A549 (cell line): ENCODE results near the gene LECT2.

Experiments used
- CTCF ChIP-seq: fragments of >200 bp; sonication (Bioruptor Twin); formaldehyde crosslinking; IDR thresholded peaks from 3 replicates; pipeline ENCODE4 v1.5.1; 2016
- MAX ChIP-seq: IDR thresholded peaks from 2 replicates; pipeline ENCODE4 v1.6.1; 2012
- NR3C1 ChIP-seq: fragments of >200 bp; sonication (Bioruptor Twin); formaldehyde crosslinking; IDR thresholded peaks from 3 replicates; pipeline ENCODE4 v1.6.1; 2017
- POLR2AphosphoS2 ChIP-seq: conservative IDR thresholded peaks from 2 replicates; pipeline ENCODE4 v1.6.1; 2012; ENCODE audit warnings: low read length, improper control_type of control experiment, inconsistent platforms

- TF ChIP-seq NR3C1 (no peak), POLR2AphosphoS2 (no peak), MAX (no peak), CTCF (no peak)
Measured at GRCh38 chr5:135998889-135999288, 44.1 kb upstream of the LECT2 start.
